Measurements from ENCODE around the gene ZNF414. TPM values are rescaled to one million over a fixed set of nuclear protein-coding genes. Genes with fewer than 3 reads are reported as not detected.

ZNF414 gene
- total RNA-seq, 1 experiment from 2014 or later, result 26.7 TPM

DNA sequence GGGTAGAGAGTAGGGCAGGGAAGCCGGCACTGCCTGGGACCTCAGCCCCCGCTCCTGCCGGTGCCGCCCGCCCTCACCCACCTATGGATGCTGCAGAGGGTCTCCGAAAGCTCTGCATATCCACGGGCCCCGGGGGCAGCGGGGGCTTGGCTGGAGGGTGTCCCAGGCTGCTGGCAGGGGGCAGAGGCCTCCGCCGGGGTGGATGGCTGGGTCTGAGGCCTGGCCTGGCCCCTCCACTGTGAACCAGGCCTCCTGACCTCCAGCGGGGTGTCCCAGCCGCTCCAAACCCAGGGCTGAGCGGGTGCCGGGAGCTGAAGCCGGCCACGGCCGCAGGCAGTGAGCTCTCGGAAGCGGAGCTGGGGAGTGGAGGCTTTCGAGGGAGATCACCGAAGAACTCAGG lies 15.7 kb downstream of the ZNF414 start:
- peaks cover 10% of the 10 kb centered on the region for H3K4me1 ChIP-seq (ENCODE audit: insufficient read depth, low read length, poor library complexity, severe bottlenecking)
- TF ChIP-seq, protein P1, sequence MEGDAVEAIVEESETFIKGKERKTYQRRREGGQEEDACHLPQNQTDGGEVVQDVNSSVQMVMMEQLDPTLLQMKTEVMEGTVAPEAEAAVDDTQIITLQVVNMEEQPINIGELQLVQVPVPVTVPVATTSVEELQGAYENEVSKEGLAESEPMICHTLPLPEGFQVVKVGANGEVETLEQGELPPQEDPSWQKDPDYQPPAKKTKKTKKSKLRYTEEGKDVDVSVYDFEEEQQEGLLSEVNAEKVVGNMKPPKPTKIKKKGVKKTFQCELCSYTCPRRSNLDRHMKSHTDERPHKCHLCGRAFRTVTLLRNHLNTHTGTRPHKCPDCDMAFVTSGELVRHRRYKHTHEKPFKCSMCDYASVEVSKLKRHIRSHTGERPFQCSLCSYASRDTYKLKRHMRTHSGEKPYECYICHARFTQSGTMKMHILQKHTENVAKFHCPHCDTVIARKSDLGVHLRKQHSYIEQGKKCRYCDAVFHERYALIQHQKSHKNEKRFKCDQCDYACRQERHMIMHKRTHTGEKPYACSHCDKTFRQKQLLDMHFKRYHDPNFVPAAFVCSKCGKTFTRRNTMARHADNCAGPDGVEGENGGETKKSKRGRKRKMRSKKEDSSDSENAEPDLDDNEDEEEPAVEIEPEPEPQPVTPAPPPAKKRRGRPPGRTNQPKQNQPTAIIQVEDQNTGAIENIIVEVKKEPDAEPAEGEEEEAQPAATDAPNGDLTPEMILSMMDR (conservative IDR thresholded peaks at IDR 0.05; ENCODE audit: low read depth, low read length), result no peak
- TF ChIP-seq EZH2 (IDR thresholded peaks at IDR 0.05; ENCODE audit: borderline replicate concordance, low read depth, low read length, poor library complexity, severe bottlenecking), result no peak
- ChIA-PET POLR2A (ENCODE audit: low non-redundant PET) (no interaction called here), CTCF (no interaction called here)
- no TSS peak for BruUV-seq (replicated peaks)
- no peak for DNase-seq (ENCODE audit: low spot score)
- no peak overlapping the region for H3K27ac ChIP-seq (ENCODE audit: low read depth, low read length, poor library complexity, severe bottlenecking)
- no peaks in the 10 kb centered on the region for H3K9me3 ChIP-seq (ENCODE audit: low read depth, low read length, poor library complexity, severe bottlenecking)
- H3K36me3 ChIP-seq (ENCODE audit: insufficient read depth, low read length, poor library complexity, severe bottlenecking), result no peaks in the 10 kb centered on the region
- intact Hi-C loops (cut with micrococcal nuclease; ENCODE audit: unreplicated experiment), result no loop called here
- no peaks in the 10 kb centered on the region for H3K27me3 ChIP-seq (replicated peaks; ENCODE audit: insufficient read depth, low read depth, low read length, poor library complexity)
- H3K4me3 ChIP-seq (ENCODE audit: low read depth, low read length, poor library complexity, severe bottlenecking), result no peak overlapping the region

DNA sequence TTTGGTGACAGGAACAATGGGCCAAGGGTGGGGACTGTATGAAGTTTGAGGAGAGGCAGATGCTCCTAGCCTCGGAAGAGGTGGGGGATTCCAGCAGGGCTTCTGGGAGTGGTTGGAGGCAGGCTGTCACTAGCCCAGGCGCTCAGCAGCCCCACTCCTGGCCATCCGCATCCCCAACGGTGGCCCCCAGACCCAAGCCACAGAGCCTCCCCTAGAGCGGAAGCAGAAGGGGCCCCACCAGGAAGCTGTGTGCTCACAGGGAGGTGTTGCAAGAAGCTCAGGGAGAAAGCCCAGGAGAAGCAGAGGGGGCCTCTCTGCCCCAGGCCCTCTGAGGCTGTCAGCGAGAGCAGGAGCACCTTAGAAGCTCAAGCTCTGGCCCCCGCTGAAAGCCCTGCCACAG lies 19.8 kb downstream of the ZNF414 start:
- H3K27me3 ChIP-seq (replicated peaks; ENCODE audit: insufficient read depth, low read depth, low read length, poor library complexity), result no peaks in the 10 kb centered on the region
- intact Hi-C loops (cut with micrococcal nuclease; ENCODE audit: unreplicated experiment), result no loop called here
- TF ChIP-seq, protein P1 (conservative IDR thresholded peaks at IDR 0.05; ENCODE audit: low read depth, low read length), result no peak
- no peak for TF ChIP-seq EZH2 (IDR thresholded peaks at IDR 0.05; ENCODE audit: borderline replicate concordance, low read depth, low read length, poor library complexity, severe bottlenecking)
- DNase-seq (ENCODE audit: low spot score), result no peak
- no peak overlapping the region for H3K4me3 ChIP-seq (ENCODE audit: low read depth, low read length, poor library complexity, severe bottlenecking)
- POLR2A ChIA-PET (ENCODE audit: low non-redundant PET), result interaction anchor here (0.7 kb wide), 1 partner anchor 118 kb away, joined by 3 read pairs; no protein-coding TSS in a partner anchor
- no peaks in the 10 kb centered on the region for H3K36me3 ChIP-seq (ENCODE audit: insufficient read depth, low read length, poor library complexity, severe bottlenecking)
- no TSS peak for BruUV-seq (replicated peaks)
- no peak overlapping the region for H3K27ac ChIP-seq (ENCODE audit: low read depth, low read length, poor library complexity, severe bottlenecking)
- no peaks in the 10 kb centered on the region for H3K9me3 ChIP-seq (ENCODE audit: low read depth, low read length, poor library complexity, severe bottlenecking)
- H3K4me1 ChIP-seq (ENCODE audit: insufficient read depth, low read length, poor library complexity, severe bottlenecking), result no peaks in the 10 kb centered on the region
- CTCF ChIA-PET, result no interaction called here

- TF ChIP-seq, protein P1 (conservative IDR thresholded peaks at IDR 0.05; ENCODE audit: low read depth, low read length), result no peak
- no peak for TF ChIP-seq EZH2 (IDR thresholded peaks at IDR 0.05; ENCODE audit: borderline replicate concordance, low read depth, low read length, poor library complexity, severe bottlenecking)
- Histone ChIP-seq H3K4me3 (ENCODE audit: low read depth, low read length, poor library complexity, severe bottlenecking) (no peak overlapping the region), H3K27ac (ENCODE audit: low read depth, low read length, poor library complexity, severe bottlenecking) (no peak overlapping the region), H3K27me3 (replicated peaks; ENCODE audit: insufficient read depth, low read depth, low read length, poor library complexity) (no peaks in the 10 kb centered on the region), H3K4me1 (ENCODE audit: insufficient read depth, low read length, poor library complexity, severe bottlenecking) (no peaks in the 10 kb centered on the region), H3K9me3 (ENCODE audit: low read depth, low read length, poor library complexity, severe bottlenecking) (no peaks in the 10 kb centered on the region), H3K36me3 (ENCODE audit: insufficient read depth, low read length, poor library complexity, severe bottlenecking) (peaks cover 25% of the 10 kb centered on the region)
- intact Hi-C loops (cut with micrococcal nuclease; ENCODE audit: unreplicated experiment), result no loop called here
- BruUV-seq (replicated peaks), result no TSS peak
- ChIA-PET CTCF (no interaction called here), POLR2A (ENCODE audit: low non-redundant PET) (interaction anchor here (0.5 kb wide), 1 partner anchor 12 kb away, joined by 10 read pairs; no protein-coding TSS in a partner anchor)
- no peak for DNase-seq (ENCODE audit: low spot score)
Observed at GRCh38 chr19:8491574-8491973, 22.4 kb downstream of the ZNF414 start.
